Measurements from ENCODE around the gene SPATA9. TPM values are rescaled to one million over a fixed set of nuclear protein-coding genes. Genes with fewer than 3 reads are reported as not detected.

SPATA9 gene
- total RNA-seq, 1 experiment from 2014 or later, result 0.15 TPM

DNA sequence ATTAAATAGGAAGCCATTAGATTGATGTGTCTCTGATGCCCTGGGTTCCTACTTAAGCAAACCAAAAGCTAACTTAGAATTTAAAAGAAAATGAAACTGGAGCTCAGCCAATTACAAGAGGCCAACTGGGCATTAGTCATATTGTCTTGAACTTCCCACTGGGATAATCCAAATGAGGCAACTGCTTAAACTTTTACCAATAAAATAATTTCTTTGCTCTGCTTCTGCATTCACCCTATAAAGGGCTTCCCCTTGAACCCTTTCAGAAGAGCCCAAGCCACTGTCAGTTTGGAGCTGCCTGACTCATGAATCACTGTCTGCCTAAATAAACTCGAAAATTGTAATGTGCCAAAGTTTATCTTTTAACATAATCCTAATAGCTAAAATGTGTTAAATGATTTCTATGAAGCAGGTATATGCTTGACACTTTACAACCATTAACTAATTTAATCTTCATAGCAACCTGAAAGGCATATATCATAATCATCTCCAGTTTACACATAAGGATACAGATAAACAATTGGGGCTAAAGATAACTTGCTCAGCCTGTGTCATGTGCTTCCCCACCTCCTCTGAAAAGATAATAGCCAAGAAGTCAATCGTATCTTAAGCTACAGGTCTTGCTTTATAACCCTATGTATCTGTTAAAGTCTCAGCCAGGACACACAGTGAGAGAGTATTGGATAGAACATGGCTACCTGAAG lies 51.4 kb downstream of the SPATA9 start:
- BruUV-seq (replicated peaks), result no TSS peak
- intact Hi-C loops (cut with micrococcal nuclease; ENCODE audit: unreplicated experiment) (no loop called here), in situ Hi-C loops (cut with HindIII; ENCODE audit: low pct_unique_long_range_greater_than_20kb, low sequenced_read_pairs) (no loop called here)
- H3K27ac ChIP-seq (ENCODE audit: low read length), result no peak overlapping the region
- no peak for ATAC-seq
- H3K9me3 ChIP-seq (ENCODE audit: control insufficient read depth, insufficient read depth, low read depth, low read length), result no peaks in the 10 kb centered on the region
- no peak for DNase-seq (ENCODE audit: low read depth, low spot score)
- H3K4me3 ChIP-seq (ENCODE audit: low read depth in 2 of 2, low read length in 2 of 2), result no peak overlapping the region
- TF ChIP-seq, protein P1, sequence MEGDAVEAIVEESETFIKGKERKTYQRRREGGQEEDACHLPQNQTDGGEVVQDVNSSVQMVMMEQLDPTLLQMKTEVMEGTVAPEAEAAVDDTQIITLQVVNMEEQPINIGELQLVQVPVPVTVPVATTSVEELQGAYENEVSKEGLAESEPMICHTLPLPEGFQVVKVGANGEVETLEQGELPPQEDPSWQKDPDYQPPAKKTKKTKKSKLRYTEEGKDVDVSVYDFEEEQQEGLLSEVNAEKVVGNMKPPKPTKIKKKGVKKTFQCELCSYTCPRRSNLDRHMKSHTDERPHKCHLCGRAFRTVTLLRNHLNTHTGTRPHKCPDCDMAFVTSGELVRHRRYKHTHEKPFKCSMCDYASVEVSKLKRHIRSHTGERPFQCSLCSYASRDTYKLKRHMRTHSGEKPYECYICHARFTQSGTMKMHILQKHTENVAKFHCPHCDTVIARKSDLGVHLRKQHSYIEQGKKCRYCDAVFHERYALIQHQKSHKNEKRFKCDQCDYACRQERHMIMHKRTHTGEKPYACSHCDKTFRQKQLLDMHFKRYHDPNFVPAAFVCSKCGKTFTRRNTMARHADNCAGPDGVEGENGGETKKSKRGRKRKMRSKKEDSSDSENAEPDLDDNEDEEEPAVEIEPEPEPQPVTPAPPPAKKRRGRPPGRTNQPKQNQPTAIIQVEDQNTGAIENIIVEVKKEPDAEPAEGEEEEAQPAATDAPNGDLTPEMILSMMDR (IDR thresholded peaks at IDR 0.05), result no peak
- no peak for TF ChIP-seq POLR2AphosphoS5 (IDR thresholded peaks at IDR 0.05; ENCODE audit: low read depth, low read length)
- TF ChIP-seq SIN3A (IDR thresholded peaks at IDR 0.05; ENCODE audit: borderline replicate concordance, insufficient read depth, low read depth, low read length), result no peak
- TF ChIP-seq, protein P2, sequence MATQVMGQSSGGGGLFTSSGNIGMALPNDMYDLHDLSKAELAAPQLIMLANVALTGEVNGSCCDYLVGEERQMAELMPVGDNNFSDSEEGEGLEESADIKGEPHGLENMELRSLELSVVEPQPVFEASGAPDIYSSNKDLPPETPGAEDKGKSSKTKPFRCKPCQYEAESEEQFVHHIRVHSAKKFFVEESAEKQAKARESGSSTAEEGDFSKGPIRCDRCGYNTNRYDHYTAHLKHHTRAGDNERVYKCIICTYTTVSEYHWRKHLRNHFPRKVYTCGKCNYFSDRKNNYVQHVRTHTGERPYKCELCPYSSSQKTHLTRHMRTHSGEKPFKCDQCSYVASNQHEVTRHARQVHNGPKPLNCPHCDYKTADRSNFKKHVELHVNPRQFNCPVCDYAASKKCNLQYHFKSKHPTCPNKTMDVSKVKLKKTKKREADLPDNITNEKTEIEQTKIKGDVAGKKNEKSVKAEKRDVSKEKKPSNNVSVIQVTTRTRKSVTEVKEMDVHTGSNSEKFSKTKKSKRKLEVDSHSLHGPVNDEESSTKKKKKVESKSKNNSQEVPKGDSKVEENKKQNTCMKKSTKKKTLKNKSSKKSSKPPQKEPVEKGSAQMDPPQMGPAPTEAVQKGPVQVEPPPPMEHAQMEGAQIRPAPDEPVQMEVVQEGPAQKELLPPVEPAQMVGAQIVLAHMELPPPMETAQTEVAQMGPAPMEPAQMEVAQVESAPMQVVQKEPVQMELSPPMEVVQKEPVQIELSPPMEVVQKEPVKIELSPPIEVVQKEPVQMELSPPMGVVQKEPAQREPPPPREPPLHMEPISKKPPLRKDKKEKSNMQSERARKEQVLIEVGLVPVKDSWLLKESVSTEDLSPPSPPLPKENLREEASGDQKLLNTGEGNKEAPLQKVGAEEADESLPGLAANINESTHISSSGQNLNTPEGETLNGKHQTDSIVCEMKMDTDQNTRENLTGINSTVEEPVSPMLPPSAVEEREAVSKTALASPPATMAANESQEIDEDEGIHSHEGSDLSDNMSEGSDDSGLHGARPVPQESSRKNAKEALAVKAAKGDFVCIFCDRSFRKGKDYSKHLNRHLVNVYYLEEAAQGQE (IDR thresholded peaks at IDR 0.05; ENCODE audit: insufficient read depth in 1 of 2, low read depth in 2 of 2, low read length in 1 of 2), result no peak
- TF ChIP-seq TCF7L2 (IDR thresholded peaks at IDR 0.05; ENCODE audit: low read depth, low read length), result no peak
- no peaks in the 10 kb centered on the region for H3K36me3 ChIP-seq (ENCODE audit: control insufficient read depth, insufficient read depth, low read length)
- CTCF ChIA-PET, result no interaction called here
- H3K27me3 ChIP-seq (ENCODE audit: control insufficient read depth, insufficient read depth, low read length), result no peaks in the 10 kb centered on the region
- 0 out of 2 replicates have a peak, but pooled peaks cover 4% of the 10 kb centered on the region for H3K4me1 ChIP-seq (ENCODE audit: control insufficient read depth, insufficient read depth, low read length)
- POLR2A ChIA-PET, result interaction anchor here (0.6 kb wide), 1 partner anchor 562 kb away, joined by 3 read pairs; no protein-coding TSS in a partner anchor

DNA sequence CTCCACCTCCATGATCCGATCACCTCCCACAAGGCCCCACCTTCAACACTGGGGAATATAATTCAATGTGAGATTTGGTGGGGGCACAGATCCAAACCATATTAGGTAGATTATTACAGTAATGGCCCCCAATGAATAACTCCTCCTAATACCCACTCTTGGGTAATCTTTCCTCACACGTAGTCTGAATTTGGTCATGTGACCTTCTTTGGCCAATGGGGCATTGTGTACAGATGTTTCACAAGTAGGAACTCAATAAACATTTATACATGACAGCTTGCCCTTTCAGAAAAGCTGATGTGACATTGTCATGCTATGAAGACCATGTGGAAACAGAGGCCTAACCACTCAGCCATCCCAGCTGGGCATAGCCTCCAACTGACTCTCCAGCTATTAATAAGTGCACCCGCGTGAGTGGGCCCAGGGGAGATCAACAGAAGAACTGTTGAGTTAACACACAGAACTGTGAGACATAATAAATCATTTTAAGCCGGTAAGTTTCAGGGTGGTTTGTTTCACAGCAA lies 52.3 kb downstream of the SPATA9 start:
- Histone ChIP-seq H3K27ac (ENCODE audit: low read length) (no peak overlapping the region), H3K4me3 (ENCODE audit: low read depth in 2 of 2, low read length in 2 of 2) (no peak overlapping the region), H3K36me3 (ENCODE audit: control insufficient read depth, insufficient read depth, low read length) (no peaks in the 10 kb centered on the region), H3K4me1 (ENCODE audit: control insufficient read depth, insufficient read depth, low read length) (0 out of 2 replicates have a peak, but pooled peaks cover 4% of the 10 kb centered on the region), H3K9me3 (ENCODE audit: control insufficient read depth, insufficient read depth, low read depth, low read length) (no peaks in the 10 kb centered on the region), H3K27me3 (ENCODE audit: control insufficient read depth, insufficient read depth, low read length) (no peaks in the 10 kb centered on the region)
- intact Hi-C loops (cut with micrococcal nuclease; ENCODE audit: unreplicated experiment), result no loop called here
- ChIA-PET CTCF (no interaction called here), POLR2A (interaction anchor here (0.5 kb wide), 1 partner anchor 697 kb away, joined by 8 read pairs; no protein-coding TSS in a partner anchor)
- no TSS peak for BruUV-seq (replicated peaks)
- in situ Hi-C loops (cut with HindIII; ENCODE audit: low pct_unique_long_range_greater_than_20kb, low sequenced_read_pairs), result no loop called here
- DNase-seq (ENCODE audit: low read depth, low spot score), result no peak
- no peak for ATAC-seq
- no peak for TF ChIP-seq SIN3A (IDR thresholded peaks at IDR 0.05; ENCODE audit: borderline replicate concordance, insufficient read depth, low read depth, low read length)
- no peak for TF ChIP-seq POLR2AphosphoS5 (IDR thresholded peaks at IDR 0.05; ENCODE audit: low read depth, low read length)
- TF ChIP-seq, protein P2 (IDR thresholded peaks at IDR 0.05; ENCODE audit: insufficient read depth in 1 of 2, low read depth in 2 of 2, low read length in 1 of 2), result no peak
- TF ChIP-seq, protein P1 (IDR thresholded peaks at IDR 0.05), result no peak
- TF ChIP-seq TCF7L2 (IDR thresholded peaks at IDR 0.05; ENCODE audit: low read depth, low read length), result no peak
